Caco-2 (cell line): ENCODE measurements around the gene PBX1. TPM values are rescaled to one million over a fixed set of nuclear protein-coding genes. Genes with fewer than 3 reads are reported as not detected.

Experiments used
- BruUV-seq: library from RNA; stranded (reverse); fragments of 400-500 nt; replicated peaks from 2 replicates; lab custom pipeline; 2021; lab: Mats Ljungman, UMichigan
- CTCF ChIA-PET: fragments of 300-600 bp; sonication (Branson Sonifier 250); formaldehyde crosslinking; loops from one replicate; lab custom pipeline; 2022; ENCODE audit warnings: antibody characterized with exemption; lab: Charles Lee
- POLR2A ChIA-PET: fragments of 300-600 bp; sonication (Branson Sonifier 250); formaldehyde crosslinking; loops from one replicate; lab custom pipeline; 2022; ENCODE audit warnings: antibody characterized with exemption; lab: Charles Lee
- DNase-seq, 2 experiments: peaks; one replicate each; pipeline versions ENCODE4 v3.0.0 to v3.0.0-alpha.2; 2020 to 2022
- H3K27me3 ChIP-seq: replicated peaks from 2 replicates; pipeline ENCODE4 v1.6.0; 2011; ENCODE audit warnings: low read length; ENCODE audit not compliant: control insufficient read depth, insufficient read depth
- H3K36me3 ChIP-seq: 2 replicates; pipeline ENCODE4 v1.5.1; 2011; ENCODE audit warnings: low read length; ENCODE audit not compliant: control insufficient read depth, insufficient read depth
- H3K4me1 ChIP-seq: fragments of 250-450 bp; sonication (Bioruptor Pico); 2 replicates; pipeline ENCODE4 v1.5.1; 2020; ENCODE audit warnings: mild to moderate bottlenecking
- H3K4me3 ChIP-seq: 2 replicates; pipeline ENCODE4 v1.5.1; 2011; ENCODE audit warnings: low read depth, mild to moderate bottlenecking, control low read depth, low read length
- H3K9me3 ChIP-seq: fragments of 250-450 bp; sonication (Bioruptor Pico); 2 replicates; pipeline ENCODE4 v1.5.1; 2020; ENCODE audit warnings: mild to moderate bottlenecking, moderate library complexity
- H3K27ac Mint-ChIP-seq: one replicate; pipeline ENCODE4 v1.8.0; 2022; ENCODE audit warnings: mixed read lengths; ENCODE audit not compliant: unreplicated experiment
- H3K27me3 Mint-ChIP-seq: one replicate; pipeline ENCODE4 v1.8.0; 2022; ENCODE audit warnings: mixed read lengths; ENCODE audit not compliant: insufficient read depth, unreplicated experiment
- H3K36me3 Mint-ChIP-seq: one replicate; pipeline ENCODE4 v1.8.0; 2022; ENCODE audit warnings: mild to moderate bottlenecking, mixed read lengths; ENCODE audit not compliant: insufficient read depth, unreplicated experiment
- H3K4me1 Mint-ChIP-seq: one replicate; pipeline ENCODE4 v1.8.0; 2022; ENCODE audit warnings: low read depth, mixed read lengths; ENCODE audit not compliant: unreplicated experiment
- H3K4me3 Mint-ChIP-seq: one replicate; pipeline ENCODE4 v1.8.0; 2022; ENCODE audit warnings: mild to moderate bottlenecking, moderate library complexity, mixed read lengths; ENCODE audit not compliant: unreplicated experiment
- H3K9me3 Mint-ChIP-seq: one replicate; pipeline ENCODE4 v1.8.0; 2022; ENCODE audit warnings: mixed read lengths; ENCODE audit not compliant: unreplicated experiment
- intact Hi-C: fragments of 100-400 bp; cut with micrococcal nuclease; formaldehyde crosslinking; loops from one replicate; pipeline ENCODE4 v1.10.0; 2022; ENCODE audit not compliant: unreplicated experiment
- total RNA-seq: library from RNA; stranded (reverse); gene quantifications from 2 replicates; pipeline ENCODE4 v1.2.3, GENCODE V29; 2022
- TF ChIP-seq, protein P1 (sequence below), 2 experiments: fragments of 200-600 bp in 1 of 2; IDR thresholded peaks; 1 replicate in 1 of 2; 2 replicates in 1 of 2; pipeline versions ENCODE4 v1.5.1 to v1.8.0; 2011 to 2022; ENCODE audit warnings: antibody characterized with exemption in 1 of 2, control low read depth in 1 of 2, inconsistent platforms in 1 of 2, low read depth in 1 of 2, low read length in 1 of 2, mild to moderate bottlenecking in 1 of 2, moderate library complexity in 1 of 2; ENCODE audit not compliant: insufficient read depth in 1 of 2, severe bottlenecking in 1 of 2, unreplicated experiment in 1 of 2

Gene PBX1
- total RNA-seq, 1 experiment from 2014 or later, result 103 TPM

DNA sequence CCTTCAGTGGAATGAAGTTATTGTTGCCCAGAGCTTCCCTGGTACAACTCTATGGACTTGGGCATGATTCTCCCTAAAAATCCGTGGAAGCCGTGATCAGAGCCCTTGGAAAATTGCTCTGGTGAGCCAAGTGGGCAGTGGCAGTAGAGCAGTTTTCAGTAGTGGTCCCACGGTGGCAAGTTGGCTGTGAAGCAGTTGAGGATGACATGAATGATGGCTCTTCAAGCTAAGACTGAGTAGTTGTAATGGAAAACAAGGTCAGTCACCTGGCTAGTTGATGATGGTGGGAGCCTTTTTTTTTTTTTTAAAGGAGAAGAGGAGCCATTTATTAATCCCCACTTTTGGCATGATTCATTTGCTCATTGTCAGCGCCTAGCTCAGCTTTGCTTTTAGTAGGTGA is 36.2 kb downstream of the PBX1 start:
- intact Hi-C loops, result no loop called here
- ChIA-PET POLR2A (no interaction called here), CTCF (no interaction called here)
- Histone ChIP-seq H3K4me3 (no peak overlapping the region), H3K36me3 (no peaks in the 10 kb centered on the region), H3K9me3 (no peaks in the 10 kb centered on the region), H3K4me1 (peaks cover 57% of the 10 kb centered on the region), H3K27me3 (no peaks in the 10 kb centered on the region)
- no peaks in the 10 kb centered on the region for H3K9me3 Mint-ChIP-seq
- H3K27me3 Mint-ChIP-seq, result no peaks in the 10 kb centered on the region
- H3K4me1 Mint-ChIP-seq, result peaks cover 41% of the 10 kb centered on the region
- no peak for DNase-seq
- TF ChIP-seq, protein P1, sequence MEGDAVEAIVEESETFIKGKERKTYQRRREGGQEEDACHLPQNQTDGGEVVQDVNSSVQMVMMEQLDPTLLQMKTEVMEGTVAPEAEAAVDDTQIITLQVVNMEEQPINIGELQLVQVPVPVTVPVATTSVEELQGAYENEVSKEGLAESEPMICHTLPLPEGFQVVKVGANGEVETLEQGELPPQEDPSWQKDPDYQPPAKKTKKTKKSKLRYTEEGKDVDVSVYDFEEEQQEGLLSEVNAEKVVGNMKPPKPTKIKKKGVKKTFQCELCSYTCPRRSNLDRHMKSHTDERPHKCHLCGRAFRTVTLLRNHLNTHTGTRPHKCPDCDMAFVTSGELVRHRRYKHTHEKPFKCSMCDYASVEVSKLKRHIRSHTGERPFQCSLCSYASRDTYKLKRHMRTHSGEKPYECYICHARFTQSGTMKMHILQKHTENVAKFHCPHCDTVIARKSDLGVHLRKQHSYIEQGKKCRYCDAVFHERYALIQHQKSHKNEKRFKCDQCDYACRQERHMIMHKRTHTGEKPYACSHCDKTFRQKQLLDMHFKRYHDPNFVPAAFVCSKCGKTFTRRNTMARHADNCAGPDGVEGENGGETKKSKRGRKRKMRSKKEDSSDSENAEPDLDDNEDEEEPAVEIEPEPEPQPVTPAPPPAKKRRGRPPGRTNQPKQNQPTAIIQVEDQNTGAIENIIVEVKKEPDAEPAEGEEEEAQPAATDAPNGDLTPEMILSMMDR (IDR thresholded peaks at IDR 0.05; ENCODE audit: insufficient read depth in 1 of 2, low read depth in 1 of 2, low read length in 1 of 2, severe bottlenecking in 1 of 2, unreplicated experiment in 1 of 2), result no peak
- no TSS peak for BruUV-seq
- H3K27ac Mint-ChIP-seq, result no peak overlapping the region
- H3K4me3 Mint-ChIP-seq, result no peak overlapping the region
- H3K36me3 Mint-ChIP-seq, result peaks cover 40% of the 10 kb centered on the region

DNA sequence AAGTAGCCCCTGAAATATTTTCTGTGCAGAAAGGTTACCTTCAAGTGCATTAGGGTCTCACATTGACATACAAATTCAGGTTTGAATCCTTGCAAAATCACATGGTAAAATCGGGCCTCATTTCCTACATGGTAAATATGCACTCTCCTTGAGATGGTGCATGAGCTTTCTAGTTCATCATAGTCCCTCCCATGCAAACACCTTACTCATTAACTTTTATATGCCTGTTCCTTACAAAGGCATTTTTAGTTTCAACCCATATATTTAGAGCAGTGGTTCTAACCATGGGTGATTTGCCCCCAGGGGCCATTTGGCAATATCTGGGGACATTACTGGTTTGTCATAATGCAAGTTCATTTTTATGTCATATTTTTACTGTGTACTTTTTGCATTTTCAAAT is 37.2 kb downstream of the PBX1 start:
- ChIA-PET CTCF (no interaction called here), POLR2A (no interaction called here)
- H3K4me1 Mint-ChIP-seq, result peaks cover 35% of the 10 kb centered on the region
- no peak overlapping the region for H3K4me3 Mint-ChIP-seq
- no peaks in the 10 kb centered on the region for H3K9me3 Mint-ChIP-seq
- Histone ChIP-seq H3K4me3 (no peak overlapping the region), H3K36me3 (no peaks in the 10 kb centered on the region), H3K9me3 (no peaks in the 10 kb centered on the region), H3K27me3 (no peaks in the 10 kb centered on the region), H3K4me1 (peaks cover 55% of the 10 kb centered on the region)
- TF ChIP-seq, protein P1 (IDR thresholded peaks at IDR 0.05; ENCODE audit: insufficient read depth in 1 of 2, low read depth in 1 of 2, low read length in 1 of 2, severe bottlenecking in 1 of 2, unreplicated experiment in 1 of 2), result no peak
- H3K27ac Mint-ChIP-seq, result no peak overlapping the region
- H3K27me3 Mint-ChIP-seq, result no peaks in the 10 kb centered on the region
- BruUV-seq, result no TSS peak
- intact Hi-C loops, result no loop called here
- H3K36me3 Mint-ChIP-seq, result peaks cover 40% of the 10 kb centered on the region
- DNase-seq, result no peak

DNA sequence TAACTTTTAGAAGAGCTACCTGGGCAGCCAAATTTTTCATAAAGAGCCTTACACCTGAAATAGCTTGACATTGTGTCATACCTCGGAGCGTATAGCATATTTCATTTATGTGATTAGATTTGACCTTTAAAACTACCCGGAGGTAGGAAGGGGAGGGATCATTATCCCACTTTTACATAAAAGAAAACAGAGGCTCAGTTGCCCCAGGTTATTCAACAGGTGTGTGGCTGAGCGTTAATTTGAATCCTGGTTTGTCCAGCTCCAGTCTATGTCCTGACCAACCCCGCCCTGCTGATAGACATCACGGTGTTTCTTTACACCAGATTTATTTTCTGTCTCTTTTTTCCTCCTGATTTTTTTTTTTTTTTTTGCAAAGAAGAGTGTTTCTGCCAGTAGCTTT is 39.7 kb downstream of the PBX1 start:
- Histone ChIP-seq H3K36me3 (no peaks in the 10 kb centered on the region), H3K27me3 (no peaks in the 10 kb centered on the region), H3K4me3 (no peak overlapping the region), H3K4me1 (peaks cover 54% of the 10 kb centered on the region), H3K9me3 (no peaks in the 10 kb centered on the region)
- ChIA-PET POLR2A (no interaction called here), CTCF (no interaction called here)
- no peak for DNase-seq
- peak overlapping the region; percentile 78 for H3K27ac Mint-ChIP-seq
- H3K9me3 Mint-ChIP-seq, result no peaks in the 10 kb centered on the region
- H3K36me3 Mint-ChIP-seq, result peaks cover 35% of the 10 kb centered on the region
- intact Hi-C loops, result no loop called here
- H3K4me3 Mint-ChIP-seq, result no peak overlapping the region
- TF ChIP-seq, protein P1 (IDR thresholded peaks at IDR 0.05; ENCODE audit: insufficient read depth in 1 of 2, low read depth in 1 of 2, low read length in 1 of 2, severe bottlenecking in 1 of 2, unreplicated experiment in 1 of 2), result no peak
- BruUV-seq, result no TSS peak
- H3K27me3 Mint-ChIP-seq, result no peaks in the 10 kb centered on the region
- peaks cover 28% of the 10 kb centered on the region for H3K4me1 Mint-ChIP-seq
